HG03521 (cell line): Measurements from ENCODE around the gene PRPF18.

ENCODE experiments used
- ATAC-seq: cut with Tn5 transposase; IDR thresholded peaks from one replicate; pipeline ENCODE4 v1.9.1; 2021; ENCODE audit warnings: mild to moderate bottlenecking, moderate library complexity; ENCODE audit not compliant: unreplicated experiment

PRPF18 gene

GRCh38 chr10:13665516-13666262 lies 78.9 kb downstream of the PRPF18 start:
- no peak for ATAC-seq

GRCh38 chr10:13668126-13668525 lies 81.4 kb downstream of the PRPF18 start:
- no peak for ATAC-seq

GRCh38 chr10:13669182-13669855 lies 82.6 kb downstream of the PRPF18 start:
- no peak for ATAC-seq

- no peak for ATAC-seq
Measured at GRCh38 chr10:13669901-13670300, 83.1 kb downstream of the PRPF18 start.

- no peak for ATAC-seq
Measured at GRCh38 chr10:13670311-13670710, 83.5 kb downstream of the PRPF18 start.

- no peak for ATAC-seq
Measured at GRCh38 chr10:13671904-13672303, 85.1 kb downstream of the PRPF18 start.

GRCh38 chr10:13672548-13672947 lies 85.8 kb downstream of the PRPF18 start:
- ATAC-seq, result no peak

- no peak for ATAC-seq
Measured at GRCh38 chr10:13673156-13673555, 86.4 kb downstream of the PRPF18 start.

GRCh38 chr10:13674645-13675588 lies 88.2 kb downstream of the PRPF18 start:
- no peak for ATAC-seq

- no peak for ATAC-seq
Measured at GRCh38 chr10:13678101-13678843, 91.5 kb downstream of the PRPF18 start.
